Calu3 (cell line): Measurements from ENCODE around the gene CXCL1. TPM values are rescaled to one million over a fixed set of nuclear protein-coding genes. Genes with fewer than 3 reads are reported as not detected.

ENCODE experiments used
- BruUV-seq: library from RNA; stranded (reverse); fragments of 400-500 nt; replicated peaks from 2 replicates; lab custom pipeline; 2021; lab: Mats Ljungman, UMichigan
- CTCF ChIA-PET: fragments of 300-600 bp; sonication (Branson Sonifier 250); formaldehyde crosslinking; loops from one replicate; lab custom pipeline; 2022; ENCODE audit warnings: antibody characterized with exemption; lab: Charles Lee
- DNase-seq: peaks from one replicate; pipeline ENCODE4 v3.0.0; 2022
- H3K27ac Mint-ChIP-seq: one replicate; pipeline ENCODE4 v1.8.0; 2022; ENCODE audit warnings: mixed read lengths; ENCODE audit not compliant: unreplicated experiment
- H3K27me3 Mint-ChIP-seq: one replicate; pipeline ENCODE4 v1.8.0; 2022; ENCODE audit warnings: mixed read lengths; ENCODE audit not compliant: unreplicated experiment
- H3K36me3 Mint-ChIP-seq: one replicate; pipeline ENCODE4 v1.8.0; 2022; ENCODE audit warnings: mild to moderate bottlenecking, moderate library complexity, mixed read lengths; ENCODE audit not compliant: insufficient read depth, unreplicated experiment
- H3K4me1 Mint-ChIP-seq: one replicate; pipeline ENCODE4 v1.8.0; 2022; ENCODE audit warnings: mild to moderate bottlenecking, low read depth, mixed read lengths; ENCODE audit not compliant: unreplicated experiment
- H3K4me3 Mint-ChIP-seq: one replicate; pipeline ENCODE4 v1.8.0; 2022; ENCODE audit warnings: mild to moderate bottlenecking, low read depth, moderate library complexity, mixed read lengths; ENCODE audit not compliant: unreplicated experiment
- H3K9me3 Mint-ChIP-seq: one replicate; pipeline ENCODE4 v1.8.0; 2022; ENCODE audit warnings: low read depth, mixed read lengths; ENCODE audit not compliant: unreplicated experiment
- intact Hi-C: fragments of 100-400 bp; cut with micrococcal nuclease; formaldehyde crosslinking; loops from one replicate; pipeline ENCODE4 v1.10.0; 2022; ENCODE audit not compliant: unreplicated experiment
- total RNA-seq: library from RNA; stranded (reverse); gene quantifications from 2 replicates; pipeline ENCODE4 v1.2.3, GENCODE V29; 2022
- TF ChIP-seq, protein P1 (sequence below): fragments of 200-600 bp; IDR thresholded peaks from one replicate; pipeline ENCODE4 v1.8.0; 2022; ENCODE audit warnings: antibody characterized with exemption; ENCODE audit not compliant: unreplicated experiment

CXCL1 gene
- total RNA-seq, 1 experiment from 2014 or later: 414 TPM

DNA sequence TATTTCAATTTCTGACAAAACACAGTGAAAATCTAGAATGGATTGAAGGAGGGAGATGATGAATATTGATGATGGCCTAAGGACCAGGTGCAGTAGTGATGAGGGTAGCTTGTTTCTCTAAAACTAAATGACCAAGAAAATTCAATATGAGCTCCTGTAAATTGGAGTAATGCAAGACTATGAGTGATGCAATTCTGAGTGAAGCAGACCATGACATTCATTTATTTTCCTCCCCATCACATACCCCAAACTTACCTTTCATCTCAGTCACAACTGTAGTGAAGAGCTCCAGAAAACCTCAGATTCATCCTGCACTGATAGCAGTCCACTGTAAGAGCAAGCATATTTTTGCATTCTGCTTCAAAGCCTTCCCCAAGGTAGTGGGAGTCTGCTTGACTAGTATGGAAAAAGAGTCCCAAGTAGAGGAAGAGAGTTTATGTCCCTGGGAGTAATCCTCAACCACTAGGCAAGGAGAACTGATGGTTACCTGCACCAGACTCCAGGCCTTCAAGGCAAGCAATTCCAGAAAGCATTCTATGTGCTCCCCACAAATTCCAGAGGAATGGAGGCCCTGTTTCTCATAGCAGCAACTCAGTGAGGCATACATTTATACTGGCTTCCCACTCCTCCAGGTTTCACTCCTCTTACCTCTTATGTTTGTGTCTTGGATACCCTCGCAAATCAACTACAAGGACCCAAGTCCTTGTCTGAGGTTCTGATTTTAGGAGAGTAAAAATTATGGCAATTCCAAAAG lies 47.2 kb downstream of the CXCL1 start:
- H3K9me3 Mint-ChIP-seq: no peaks in the 10 kb centered on the region
- DNase-seq: no peak
- CTCF ChIA-PET: no interaction called here
- no TSS peak for BruUV-seq
- no peak overlapping the region for H3K4me3 Mint-ChIP-seq
- intact Hi-C loops: loop anchor here (2.0 kb wide), 1 partner anchor 22 kb away; no protein-coding TSS in a partner anchor
- H3K36me3 Mint-ChIP-seq: peaks cover 4% of the 10 kb centered on the region
- TF ChIP-seq, protein P1, sequence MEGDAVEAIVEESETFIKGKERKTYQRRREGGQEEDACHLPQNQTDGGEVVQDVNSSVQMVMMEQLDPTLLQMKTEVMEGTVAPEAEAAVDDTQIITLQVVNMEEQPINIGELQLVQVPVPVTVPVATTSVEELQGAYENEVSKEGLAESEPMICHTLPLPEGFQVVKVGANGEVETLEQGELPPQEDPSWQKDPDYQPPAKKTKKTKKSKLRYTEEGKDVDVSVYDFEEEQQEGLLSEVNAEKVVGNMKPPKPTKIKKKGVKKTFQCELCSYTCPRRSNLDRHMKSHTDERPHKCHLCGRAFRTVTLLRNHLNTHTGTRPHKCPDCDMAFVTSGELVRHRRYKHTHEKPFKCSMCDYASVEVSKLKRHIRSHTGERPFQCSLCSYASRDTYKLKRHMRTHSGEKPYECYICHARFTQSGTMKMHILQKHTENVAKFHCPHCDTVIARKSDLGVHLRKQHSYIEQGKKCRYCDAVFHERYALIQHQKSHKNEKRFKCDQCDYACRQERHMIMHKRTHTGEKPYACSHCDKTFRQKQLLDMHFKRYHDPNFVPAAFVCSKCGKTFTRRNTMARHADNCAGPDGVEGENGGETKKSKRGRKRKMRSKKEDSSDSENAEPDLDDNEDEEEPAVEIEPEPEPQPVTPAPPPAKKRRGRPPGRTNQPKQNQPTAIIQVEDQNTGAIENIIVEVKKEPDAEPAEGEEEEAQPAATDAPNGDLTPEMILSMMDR: no peak
- peaks cover 31% of the 10 kb centered on the region for H3K4me1 Mint-ChIP-seq
- no peak overlapping the region for H3K27ac Mint-ChIP-seq
- no peaks in the 10 kb centered on the region for H3K27me3 Mint-ChIP-seq

DNA sequence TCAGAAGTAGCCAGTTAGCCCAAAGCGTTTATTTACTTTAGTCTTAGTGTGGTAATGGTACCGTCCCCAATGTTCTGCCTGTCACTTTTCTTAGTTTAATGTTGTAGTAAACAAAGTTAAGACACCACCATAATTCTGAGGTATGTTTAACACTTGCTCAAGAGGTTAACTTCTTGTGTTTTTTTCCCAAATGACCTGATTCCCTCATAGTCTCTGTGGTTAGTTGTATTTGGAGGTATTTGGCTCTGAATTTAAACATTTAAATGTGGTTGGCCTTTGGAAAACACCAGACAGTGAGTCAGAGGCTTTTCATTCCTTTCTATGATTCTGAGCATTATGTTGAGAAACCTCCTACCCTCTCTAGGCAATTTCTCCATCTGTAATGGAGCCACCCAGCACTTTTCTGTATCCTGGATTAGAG lies 47.9 kb downstream of the CXCL1 start:
- TF ChIP-seq, protein P1: no peak
- H3K36me3 Mint-ChIP-seq: peaks cover 4% of the 10 kb centered on the region
- CTCF ChIA-PET: no interaction called here
- no peak for DNase-seq
- peak overlapping the region; percentile 52 for H3K27ac Mint-ChIP-seq
- H3K9me3 Mint-ChIP-seq: no peaks in the 10 kb centered on the region
- BruUV-seq: no TSS peak
- no peaks in the 10 kb centered on the region for H3K27me3 Mint-ChIP-seq
- no peak overlapping the region for H3K4me3 Mint-ChIP-seq
- peaks cover 31% of the 10 kb centered on the region for H3K4me1 Mint-ChIP-seq
- intact Hi-C loops: loop anchor here (2.0 kb wide), 1 partner anchor 22 kb away; no protein-coding TSS in a partner anchor

DNA sequence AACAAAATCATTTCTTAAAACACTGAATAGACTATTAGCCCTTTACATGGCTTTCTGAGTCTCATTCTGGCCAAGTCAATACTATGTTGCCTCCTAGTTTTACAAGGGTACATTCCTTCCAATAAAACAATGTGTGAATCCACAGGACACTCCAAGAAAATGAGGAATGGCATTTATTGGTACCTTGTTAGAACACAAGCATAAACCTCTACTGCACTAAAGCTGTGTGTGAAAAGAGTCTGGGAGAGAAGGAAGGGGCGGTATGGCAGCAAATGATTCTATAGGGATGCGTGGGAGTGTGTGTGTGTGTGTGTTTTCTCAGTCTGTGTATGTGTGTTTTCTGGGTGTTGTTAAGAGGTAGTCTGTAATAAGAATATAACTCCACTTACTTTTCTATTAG lies 48.9 kb downstream of the CXCL1 start:
- no TSS peak for BruUV-seq
- TF ChIP-seq, protein P1: no peak
- Mint-ChIP-seq H3K36me3 (peaks cover 4% of the 10 kb centered on the region), H3K4me3 (no peak overlapping the region), H3K27me3 (no peaks in the 10 kb centered on the region), H3K27ac (peak overlapping the region; percentile 19), H3K4me1 (peaks cover 31% of the 10 kb centered on the region), H3K9me3 (no peaks in the 10 kb centered on the region)
- CTCF ChIA-PET: no interaction called here
- no peak for DNase-seq
- intact Hi-C loops: no loop called here

DNA sequence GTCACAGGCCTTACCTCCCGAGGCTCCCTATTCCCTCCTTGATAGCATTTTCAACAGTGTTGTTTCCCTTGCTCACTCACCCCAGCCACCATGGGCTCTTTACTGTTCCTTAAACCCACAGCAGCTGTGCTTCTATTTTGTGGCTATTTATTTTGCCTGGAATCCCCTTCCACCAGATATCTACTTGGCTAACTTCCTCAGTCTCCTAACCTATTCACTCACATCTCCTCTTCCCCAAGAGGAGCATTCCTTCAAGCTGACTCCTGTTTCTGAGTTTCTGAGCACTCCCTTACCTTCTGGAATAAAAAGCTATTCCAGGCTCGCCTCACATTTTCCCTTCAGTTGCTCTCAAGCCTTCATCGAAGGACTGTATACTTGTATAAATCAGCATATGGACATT lies 50.5 kb downstream of the CXCL1 start:
- intact Hi-C loops: loop anchor here (5.0 to 10.0 kb wide), 4 partner anchors 192 to 577 kb away; no protein-coding TSS in a partner anchor
- Mint-ChIP-seq H3K27ac (no peak overlapping the region), H3K9me3 (no peaks in the 10 kb centered on the region), H3K27me3 (no peaks in the 10 kb centered on the region), H3K4me1 (peaks cover 31% of the 10 kb centered on the region), H3K4me3 (no peak overlapping the region), H3K36me3 (peaks cover 4% of the 10 kb centered on the region)
- TF ChIP-seq, protein P1: no peak
- CTCF ChIA-PET: no interaction called here
- DNase-seq: no peak
- no TSS peak for BruUV-seq

Other genes starting within 250 kb of the CXCL1 start
- gene RASSF6, start 249.0 kb upstream of the CXCL1 start, total RNA-seq: 12.5 and 12.8 TPM in 2 replicates
- gene CXCL8, start 128.8 kb upstream of the CXCL1 start, total RNA-seq: 222 and 404 TPM in 2 replicates
- gene CXCL6, start 32.7 kb upstream of the CXCL1 start, total RNA-seq: 48.2 and 91.0 TPM in 2 replicates
- not detected in 2 replicates for gene PF4V1, start 16.1 kb upstream of the CXCL1 start, total RNA-seq
- 0.93 and 1.3 TPM in 2 replicates for gene PF4, start 112.6 kb downstream of the CXCL1 start, total RNA-seq
- gene PPBP, start 118.8 kb downstream of the CXCL1 start, total RNA-seq: not detected in 2 replicates
- gene CXCL5, start 129.3 kb downstream of the CXCL1 start, total RNA-seq: 1,110 and 1,906 TPM in 2 replicates
- gene CXCL3, start 169.3 kb downstream of the CXCL1 start, total RNA-seq: 80.8 and 153 TPM in 2 replicates
- 110 and 189 TPM in 2 replicates for gene CXCL2, start 229.8 kb downstream of the CXCL1 start, total RNA-seq